DMS 273 (cell line): ENCODE data around the gene EHBP1.
"Not testable (repeated sequence)": the region's sequence is repeated elsewhere in the genome, so short reads cannot be mapped to it uniquely, and the experiment has no call there.

ENCODE experiments used
- DNase-seq: peaks from one replicate; lab custom pipeline; 2025; ENCODE audit not compliant: unreplicated experiment; lab: John Stamatoyannopoulos, UW

EHBP1 gene

GRCh38 chr2:63058921-63059792, 353.6 kb downstream of the EHBP1 start:
- DNase-seq = no peak

- no peak for DNase-seq
Measured at GRCh38 chr2:63059793-63060471, 354.4 kb downstream of the EHBP1 start.

GRCh38 chr2:63060472-63060991, 355.0 kb downstream of the EHBP1 start:
- DNase-seq = no peak

- peak; percentile 32 for DNase-seq
Measured at GRCh38 chr2:63064197-63064596, 358.7 kb downstream of the EHBP1 start.

- no peak for DNase-seq
Measured at GRCh38 chr2:63064661-63065060, 359.1 kb downstream of the EHBP1 start.

- DNase-seq = no peak
Measured at GRCh38 chr2:63066265-63066664, 360.8 kb downstream of the EHBP1 start.

GRCh38 chr2:63066838-63067237, 361.3 kb downstream of the EHBP1 start:
- DNase-seq = no peak

GRCh38 chr2:63071664-63072063, 366.2 kb downstream of the EHBP1 start:
- no peak for DNase-seq

GRCh38 chr2:63073994-63074393, 368.5 kb downstream of the EHBP1 start:
- no peak for DNase-seq

GRCh38 chr2:63074399-63074798, 368.9 kb downstream of the EHBP1 start:
- not testable (repeated sequence) for DNase-seq

GRCh38 chr2:63078852-63079606, 373.5 kb downstream of the EHBP1 start:
- DNase-seq = peak; percentile 42

GRCh38 chr2:63081404-63081803, 375.9 kb downstream of the EHBP1 start:
- no peak for DNase-seq

GRCh38 chr2:63086687-63087086, 381.2 kb downstream of the EHBP1 start:
- no peak for DNase-seq

GRCh38 chr2:63092401-63092800, 386.9 kb downstream of the EHBP1 start:
- DNase-seq = no peak

GRCh38 chr2:63092857-63093256, 387.3 kb downstream of the EHBP1 start:
- DNase-seq = no peak

- no peak for DNase-seq
Measured at GRCh38 chr2:63093502-63093901, 388.0 kb downstream of the EHBP1 start.
